Loucy (cell line): ENCODE data around the gene AKAP1.

Source experiments
- H2AFZ ChIP-seq: fragments of 200-600 bp; sonication (generic); 2 replicates; pipeline ENCODE4 v1.6.0; 2016; ENCODE audit warnings: antibody characterized with exemption, mild to moderate bottlenecking, low read length, moderate library complexity
- H3F3A ChIP-seq: fragments of 200-600 bp; 2 replicates; pipeline ENCODE4 v1.6.0; 2016; ENCODE audit warnings: antibody characterized with exemption, low read depth, mild to moderate bottlenecking
- H3K27me3 ChIP-seq: fragments of 200-600 bp; sonication (generic); 2 replicates; pipeline ENCODE4 v1.6.1; 2014; ENCODE audit warnings: low read length, mild to moderate bottlenecking; ENCODE audit not compliant: insufficient read depth, poor library complexity, severe bottlenecking
- H3K36me3 ChIP-seq: fragments of 200-600 bp; sonication (generic); 2 replicates; pipeline ENCODE4 v1.6.1; 2016; ENCODE audit warnings: low read length; ENCODE audit not compliant: insufficient read depth
- H3K4me1 ChIP-seq: fragments of 200-600 bp; sonication (generic); 2 replicates; pipeline ENCODE4 v1.5.1; 2014; ENCODE audit warnings: low read length, mild to moderate bottlenecking; ENCODE audit not compliant: insufficient read depth, poor library complexity, severe bottlenecking
- H3K4me2 ChIP-seq: fragments of 200-600 bp; sonication (generic); 2 replicates; pipeline ENCODE4 v1.6.0; 2014; ENCODE audit warnings: antibody characterized with exemption, low read length, low read depth, mild to moderate bottlenecking; ENCODE audit not compliant: poor library complexity, severe bottlenecking
- H3K4me3 ChIP-seq: fragments of 200-600 bp; sonication (generic); 2 replicates; pipeline ENCODE4 v1.5.1; 2014; ENCODE audit warnings: low read length, mild to moderate bottlenecking, mixed read lengths; ENCODE audit not compliant: poor library complexity, severe bottlenecking
- H3K79me2 ChIP-seq: fragments of 200-600 bp; sonication (generic); 2 replicates; pipeline ENCODE4 v1.6.1; 2014; ENCODE audit warnings: low read length; ENCODE audit not compliant: insufficient read depth
- H3K9ac ChIP-seq: fragments of 200-600 bp; sonication (generic); 2 replicates; pipeline ENCODE4 v1.6.0; 2014; ENCODE audit warnings: mild to moderate bottlenecking, low read depth, low read length, moderate library complexity; ENCODE audit not compliant: poor library complexity, severe bottlenecking
- H3K9me2 ChIP-seq: fragments of 200-600 bp; sonication (generic); replicated peaks from 2 replicates; pipeline ENCODE4 v1.6.1; 2016; ENCODE audit warnings: low read depth, low read length, mixed read lengths
- H3K9me3 ChIP-seq: fragments of 200-600 bp; sonication (generic); 2 replicates; pipeline ENCODE4 v1.6.1; 2014; ENCODE audit warnings: mild to moderate bottlenecking, antibody characterized with exemption, low read length, low read depth; ENCODE audit not compliant: insufficient read depth
- H4K20me1 ChIP-seq: fragments of 200-600 bp; sonication (generic); 2 replicates; pipeline ENCODE4 v1.6.0; 2014; ENCODE audit warnings: antibody characterized with exemption, low read length, mild to moderate bottlenecking; ENCODE audit not compliant: insufficient read depth, poor library complexity, severe bottlenecking
- CTCF ChIP-seq: fragments of 200-600 bp; sonication (generic); conservative IDR thresholded peaks from 2 replicates; pipeline ENCODE4 v1.5.1; 2014; ENCODE audit warnings: mild to moderate bottlenecking, antibody characterized with exemption, low read length
- EZH2phosphoT487 ChIP-seq: fragments of 200-600 bp; IDR thresholded peaks from 2 replicates; pipeline ENCODE4 v1.6.1; 2018; ENCODE audit warnings: antibody characterized with exemption, mild to moderate bottlenecking, moderate library complexity, borderline replicate concordance

The AKAP1 gene

GRCh38 chr17:57038486-57038885, 46.6 kb upstream of the AKAP1 start:
- no peaks in the 10 kb centered on the region for H3K27me3 ChIP-seq
- no peaks in the 10 kb centered on the region for H3K36me3 ChIP-seq
- H3K9me3 ChIP-seq: no peaks in the 10 kb centered on the region
- no peak for TF ChIP-seq CTCF
- no peak for TF ChIP-seq EZH2phosphoT487
- no peaks in the 10 kb centered on the region for H3K79me2 ChIP-seq
- H3K4me1 ChIP-seq: no peaks in the 10 kb centered on the region
- no peaks in the 10 kb centered on the region for H4K20me1 ChIP-seq
- no peak overlapping the region for H3K4me2 ChIP-seq
- H3F3A ChIP-seq: no peaks in the 10 kb centered on the region
- no peak overlapping the region for H2AFZ ChIP-seq
- no peak overlapping the region for H3K9ac ChIP-seq
- H3K4me3 ChIP-seq: no peak overlapping the region
- H3K9me2 ChIP-seq: no peaks in the 10 kb centered on the region

GRCh38 chr17:57040571-57040970, 44.5 kb upstream of the AKAP1 start:
- no peak for TF ChIP-seq EZH2phosphoT487
- TF ChIP-seq CTCF: no peak
- Histone ChIP-seq H3K9ac (no peak overlapping the region), H3K9me3 (no peaks in the 10 kb centered on the region), H3K4me2 (no peak overlapping the region), H3F3A (no peaks in the 10 kb centered on the region), H3K4me3 (no peak overlapping the region), H3K79me2 (no peaks in the 10 kb centered on the region), H2AFZ (0 out of 2 replicates have a peak overlapping the region, but pooled peaks have one; percentile 32), H3K36me3 (no peaks in the 10 kb centered on the region), H4K20me1 (no peaks in the 10 kb centered on the region), H3K4me1 (no peaks in the 10 kb centered on the region), H3K27me3 (no peaks in the 10 kb centered on the region), H3K9me2 (no peaks in the 10 kb centered on the region)

GRCh38 chr17:57043276-57043675, 41.8 kb upstream of the AKAP1 start:
- Histone ChIP-seq H3K4me2 (no peak overlapping the region), H2AFZ (no peak overlapping the region), H4K20me1 (no peaks in the 10 kb centered on the region), H3K79me2 (no peaks in the 10 kb centered on the region), H3K4me1 (peaks cover 8% of the 10 kb centered on the region), H3K4me3 (no peak overlapping the region), H3K36me3 (no peaks in the 10 kb centered on the region), H3F3A (no peaks in the 10 kb centered on the region), H3K27me3 (no peaks in the 10 kb centered on the region), H3K9me3 (no peaks in the 10 kb centered on the region), H3K9me2 (no peaks in the 10 kb centered on the region), H3K9ac (no peak overlapping the region)
- TF ChIP-seq EZH2phosphoT487 (no peak), CTCF (no peak)
